HG03342 (cell line): Measurements from ENCODE around the gene NDUFS1.

Source experiments
- ATAC-seq: cut with Tn5 transposase; IDR thresholded peaks from one replicate; pipeline ENCODE4 v1.9.1; 2021; ENCODE audit warnings: mild to moderate bottlenecking, moderate library complexity; ENCODE audit not compliant: unreplicated experiment

The NDUFS1 gene

DNA sequence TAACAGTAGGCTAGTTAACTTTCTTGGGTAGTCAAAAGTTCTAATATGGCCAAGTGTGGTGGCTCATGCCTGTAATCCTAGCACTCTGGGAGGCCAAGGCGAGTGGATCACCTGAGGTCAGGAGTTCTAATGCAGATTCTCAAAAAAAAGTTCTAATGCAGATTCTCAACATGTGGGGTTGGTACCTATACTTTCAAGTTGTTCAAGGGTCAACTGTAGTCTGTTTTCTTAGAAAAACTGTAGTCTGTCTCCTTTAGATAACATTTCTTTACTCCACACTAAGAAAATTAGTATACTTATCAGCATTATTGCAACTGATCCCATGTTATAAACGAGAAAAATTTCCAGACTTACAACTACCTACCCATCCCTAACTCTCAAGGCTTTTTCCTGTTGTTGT lies 89.8 kb downstream of the NDUFS1 start:
- no peak for ATAC-seq

DNA sequence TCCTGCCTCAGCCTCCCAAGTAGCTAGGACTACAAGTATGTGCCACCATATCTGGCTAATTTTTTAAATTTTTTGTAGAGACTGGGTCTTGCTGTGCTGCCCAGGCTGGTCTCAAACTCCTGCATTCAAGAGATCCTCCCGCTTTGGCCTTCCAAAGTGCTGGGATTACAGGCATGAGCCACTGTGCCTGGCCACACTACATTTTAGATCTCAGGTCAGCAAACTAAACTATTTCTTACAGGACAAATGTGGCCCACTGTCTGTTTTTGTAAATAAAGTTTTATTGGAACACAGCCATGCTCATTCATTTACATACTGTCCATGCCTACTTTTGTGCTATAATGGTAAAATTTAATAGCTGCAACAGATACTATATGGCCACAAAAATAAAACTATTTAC lies 91.0 kb downstream of the NDUFS1 start:
- ATAC-seq, result no peak
